ENCODE data around the gene HLA-DRB5.
"Not testable (repeated sequence)": the region's sequence is repeated elsewhere in the genome, so short reads cannot be mapped to it uniquely, and the experiment has no call there.

Gene HLA-DRB5

GRCh38 chr6:32517654-32518445, 12.2 kb downstream of the HLA-DRB5 start:
- DNase-seq (ENCODE audit: low read depth, low spot score), result no peak

GRCh38 chr6:32501016-32501415, 29.1 kb downstream of the HLA-DRB5 start:
- DNase-seq (ENCODE audit: low read depth, low spot score), result no peak

GRCh38 chr6:32492351-32492750, 37.7 kb downstream of the HLA-DRB5 start:
- no peak for DNase-seq (ENCODE audit: low read depth, low spot score)

GRCh38 chr6:32491700-32492099, 38.4 kb downstream of the HLA-DRB5 start:
- DNase-seq (ENCODE audit: low read depth, low spot score), result no peak

GRCh38 chr6:32488083-32488482, 42.0 kb downstream of the HLA-DRB5 start:
- no peak for DNase-seq (ENCODE audit: low read depth, low spot score)

- DNase-seq (ENCODE audit: low read depth, low spot score), result no peak
These were observed 45.5 kb downstream of the HLA-DRB5 start for GRCh38 chr6:32484614-32484998.

- no peak for DNase-seq (ENCODE audit: low read depth, low spot score)
These were observed 46.0 kb downstream of the HLA-DRB5 start for GRCh38 chr6:32483968-32484613.

GRCh38 chr6:32475392-32476206, 54.5 kb downstream of the HLA-DRB5 start:
- DNase-seq (ENCODE audit: low read depth, low spot score), result no peak

GRCh38 chr6:32473376-32474348, 56.4 kb downstream of the HLA-DRB5 start:
- DNase-seq (ENCODE audit: low read depth, low spot score), result not testable (repeated sequence)

- no peak for DNase-seq (ENCODE audit: low read depth, low spot score)
These were observed 57.2 kb downstream of the HLA-DRB5 start for GRCh38 chr6:32472781-32473375.

GRCh38 chr6:32467743-32468503, 62.2 kb downstream of the HLA-DRB5 start:
- DNase-seq (ENCODE audit: low read depth, low spot score), result not testable (repeated sequence)
